Ovary (tissue), 3 donors: ENCODE data around the gene ATP6V0A4.

Experiments
- EP300 ChIP-seq: sonication (generic); formaldehyde crosslinking; IDR thresholded peaks from one replicate; pipeline ENCODE4 v1.6.1; 2017; ENCODE audit warnings: antibody characterized with exemption
- POLR2A ChIP-seq: fragments of 450-650 bp; IDR thresholded peaks from one replicate; pipeline ENCODE4 v1.6.1; 2017; ENCODE audit warnings: antibody characterized with exemption, mild to moderate bottlenecking, moderate library complexity
- TF ChIP-seq, protein P1 (sequence below), 3 donors: fragments of 450-650 bp in 2 of 3; fragments of 200-600 bp in 1 of 3; IDR thresholded peaks; one replicate each; pipeline versions ENCODE4 v1.5.1 to v1.8.0; 2016 to 2022; ENCODE audit warnings: antibody characterized with exemption in 3 of 3, mild to moderate bottlenecking in 1 of 3
- donor health status: DM: no; HTN: no; CAD: no.

DNA sequence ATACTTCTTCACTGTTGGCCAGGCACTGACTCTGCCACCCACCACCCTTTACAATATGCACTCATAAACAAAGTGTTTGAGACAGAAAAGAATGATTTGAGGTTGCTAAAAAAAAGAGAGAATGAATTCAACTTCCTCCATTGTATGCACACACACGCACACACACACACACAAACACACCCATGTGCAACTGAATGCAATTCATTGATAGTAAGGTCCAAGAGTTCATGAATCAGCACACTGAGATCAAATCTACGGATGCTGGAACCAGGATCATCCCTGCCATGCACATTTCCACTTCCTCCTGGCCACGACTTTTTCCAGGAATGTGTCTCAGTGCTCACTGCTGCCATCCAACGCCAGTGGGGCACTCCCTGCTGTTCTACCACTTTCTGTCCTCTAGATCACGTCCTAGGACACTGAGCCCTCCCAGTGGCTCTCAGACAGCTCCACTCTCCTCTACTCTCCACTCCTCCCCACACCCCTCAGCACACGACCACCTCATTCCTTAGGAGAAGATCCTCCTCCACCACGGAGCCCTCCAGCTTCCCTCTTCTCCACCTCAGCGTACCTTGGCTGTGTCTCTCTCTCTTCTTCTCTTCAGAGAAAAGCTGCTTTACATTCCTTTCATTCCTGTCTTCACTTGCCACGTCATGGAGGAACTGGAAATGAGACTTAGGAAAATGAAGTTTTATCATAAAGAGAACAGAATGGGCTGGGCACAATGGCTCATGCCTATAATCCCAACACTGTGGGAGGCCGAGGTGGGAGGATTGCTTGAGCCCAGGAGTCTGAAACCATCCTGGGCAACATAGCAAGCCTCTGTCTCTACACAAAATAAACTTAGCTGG, 12.2 kb downstream of the ATP6V0A4 start:
- TF ChIP-seq POLR2A (no peak), EP300 (no peak)
- TF ChIP-seq, protein P1, sequence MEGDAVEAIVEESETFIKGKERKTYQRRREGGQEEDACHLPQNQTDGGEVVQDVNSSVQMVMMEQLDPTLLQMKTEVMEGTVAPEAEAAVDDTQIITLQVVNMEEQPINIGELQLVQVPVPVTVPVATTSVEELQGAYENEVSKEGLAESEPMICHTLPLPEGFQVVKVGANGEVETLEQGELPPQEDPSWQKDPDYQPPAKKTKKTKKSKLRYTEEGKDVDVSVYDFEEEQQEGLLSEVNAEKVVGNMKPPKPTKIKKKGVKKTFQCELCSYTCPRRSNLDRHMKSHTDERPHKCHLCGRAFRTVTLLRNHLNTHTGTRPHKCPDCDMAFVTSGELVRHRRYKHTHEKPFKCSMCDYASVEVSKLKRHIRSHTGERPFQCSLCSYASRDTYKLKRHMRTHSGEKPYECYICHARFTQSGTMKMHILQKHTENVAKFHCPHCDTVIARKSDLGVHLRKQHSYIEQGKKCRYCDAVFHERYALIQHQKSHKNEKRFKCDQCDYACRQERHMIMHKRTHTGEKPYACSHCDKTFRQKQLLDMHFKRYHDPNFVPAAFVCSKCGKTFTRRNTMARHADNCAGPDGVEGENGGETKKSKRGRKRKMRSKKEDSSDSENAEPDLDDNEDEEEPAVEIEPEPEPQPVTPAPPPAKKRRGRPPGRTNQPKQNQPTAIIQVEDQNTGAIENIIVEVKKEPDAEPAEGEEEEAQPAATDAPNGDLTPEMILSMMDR (IDR thresholded peaks at IDR 0.05) = no peak
